HG03196 (cell line): Measurements from ENCODE around the gene PYCARD.
"Not testable (repeated sequence)": the region's sequence is repeated elsewhere in the genome, so short reads cannot be mapped to it uniquely, and the experiment has no call there.

Source experiments
- ATAC-seq: cut with Tn5 transposase; IDR thresholded peaks from one replicate; pipeline ENCODE4 v1.9.1; 2021; ENCODE audit not compliant: unreplicated experiment

The PYCARD gene

GRCh38 chr16:31202414-31203375 is at the start of gene PYCARD:
TSS of gene PYCARD (minus strand) at chr16:31202760. CDS start at chr16:31202690, 70 bp downstream.
- no peak for ATAC-seq

- no peak for ATAC-seq
Observed at GRCh38 chr16:31251435-31251834, 48.9 kb upstream of the PYCARD start.

- no peak for ATAC-seq
Observed at GRCh38 chr16:31250782-31251384, 48.3 kb upstream of the PYCARD start.

GRCh38 chr16:31248344-31248743 is 45.8 kb upstream of the PYCARD start:
- ATAC-seq, result no peak

GRCh38 chr16:31246296-31246695 is 43.7 kb upstream of the PYCARD start:
- no peak for ATAC-seq

GRCh38 chr16:31245598-31245997 is 43.0 kb upstream of the PYCARD start:
- ATAC-seq, result not testable (repeated sequence)

- no peak for ATAC-seq
Observed at GRCh38 chr16:31243734-31244670, 41.4 kb upstream of the PYCARD start.

- ATAC-seq, result no peak
Observed at GRCh38 chr16:31242206-31242605, 39.6 kb upstream of the PYCARD start.

GRCh38 chr16:31238041-31238440 is 35.5 kb upstream of the PYCARD start:
- no peak for ATAC-seq

GRCh38 chr16:31229501-31229900 is 26.9 kb upstream of the PYCARD start:
- no peak for ATAC-seq

GRCh38 chr16:31228206-31228605 is 25.6 kb upstream of the PYCARD start:
- no peak for ATAC-seq

GRCh38 chr16:31225193-31225592 is 22.6 kb upstream of the PYCARD start:
- no peak for ATAC-seq

- no peak for ATAC-seq
Observed at GRCh38 chr16:31224092-31224955, 21.8 kb upstream of the PYCARD start.

- no peak for ATAC-seq
Observed at GRCh38 chr16:31223044-31223443, 20.5 kb upstream of the PYCARD start.

- no peak for ATAC-seq
Observed at GRCh38 chr16:31221357-31222160, 19.0 kb upstream of the PYCARD start.

- no peak for ATAC-seq
Observed at GRCh38 chr16:31219154-31219741, 16.7 kb upstream of the PYCARD start.

- ATAC-seq, result no peak
Observed at GRCh38 chr16:31217136-31217530, 14.6 kb upstream of the PYCARD start.

- ATAC-seq, result no peak
Observed at GRCh38 chr16:31216422-31217135, 14.0 kb upstream of the PYCARD start, which contains the start of gene PYDC1. TSS of gene PYDC1 (minus strand) at chr16:31217135. CDS start at chr16:31217028, 107 bp downstream.
